ENCODE results near the gene INHA.

The INHA gene

DNA sequence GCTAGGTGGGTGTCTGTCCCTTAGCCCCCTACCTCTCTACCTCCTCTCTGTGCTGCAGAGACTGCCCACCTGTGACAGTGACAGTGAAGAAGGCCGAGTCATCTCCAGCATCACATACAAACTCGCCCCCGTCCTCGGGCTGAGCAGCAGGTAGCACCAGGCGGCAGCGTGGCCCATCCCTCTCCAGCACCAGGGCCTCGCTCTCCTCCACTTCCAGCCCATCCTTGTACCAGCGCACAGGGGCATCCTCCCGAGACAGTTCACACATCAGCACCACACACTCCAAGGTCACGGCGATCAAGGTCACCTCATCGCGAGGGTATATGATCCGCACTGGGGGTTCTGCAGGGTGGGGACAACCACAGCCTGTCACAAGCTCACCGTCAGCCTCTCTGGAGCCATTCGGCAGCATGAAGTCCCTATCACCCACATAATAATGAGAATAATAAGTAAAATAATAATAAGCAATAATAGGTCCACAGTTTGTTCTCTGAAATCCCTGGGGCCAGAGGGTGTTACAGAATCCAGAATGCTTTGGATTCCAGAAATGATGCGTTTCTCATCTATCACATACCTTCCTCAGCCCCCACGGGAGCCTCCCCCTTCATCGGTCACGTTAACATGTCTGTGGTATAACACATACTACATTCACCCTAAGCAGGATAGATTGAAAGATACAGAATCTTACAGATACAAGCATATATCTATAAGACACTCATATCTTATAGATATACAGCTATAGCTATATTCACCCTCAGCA is 12.8 kb upstream of the INHA start:
- no peak for DNase-seq

DNA sequence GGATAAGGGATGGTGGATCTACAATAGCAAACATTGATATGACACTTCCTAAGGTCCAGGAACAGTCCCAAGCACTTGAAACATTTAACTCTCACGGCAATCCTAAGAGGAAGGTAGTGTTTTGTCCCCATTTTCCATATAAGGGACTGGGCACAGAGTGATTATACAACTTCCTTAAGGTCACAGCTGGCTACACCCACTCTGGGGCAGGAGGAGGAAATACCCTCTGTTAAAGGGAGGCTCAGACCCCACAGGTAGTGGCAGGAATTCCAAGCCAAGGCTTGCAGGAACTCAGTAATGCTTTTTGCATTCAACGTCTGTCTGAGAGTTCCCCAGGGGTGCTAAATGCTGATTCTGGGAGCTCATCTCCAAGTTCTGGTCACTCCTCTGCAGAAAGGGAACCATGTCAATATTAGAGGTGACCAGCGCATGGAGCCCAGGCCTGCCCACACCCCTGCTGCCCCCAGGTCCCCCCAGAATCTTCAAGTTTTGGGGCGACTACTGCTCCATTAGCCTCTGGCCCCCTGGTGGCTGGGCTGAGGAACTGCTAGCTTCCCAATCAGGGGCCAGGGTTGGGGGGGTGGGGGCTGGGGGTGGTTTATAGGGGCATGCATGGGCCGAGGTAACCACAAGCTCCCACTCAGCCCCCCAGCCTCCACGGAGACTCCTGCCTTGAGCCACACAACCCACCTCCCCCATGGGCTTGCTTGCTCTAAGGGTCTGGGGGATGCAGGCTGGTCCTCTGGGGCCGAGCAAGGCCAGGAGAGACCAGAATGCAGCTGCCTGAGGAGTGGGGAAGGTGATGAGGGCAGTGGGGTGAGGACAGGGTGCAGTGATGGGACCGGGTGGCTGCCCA is 11.8 kb upstream of the INHA start:
- no peak for DNase-seq

DNA sequence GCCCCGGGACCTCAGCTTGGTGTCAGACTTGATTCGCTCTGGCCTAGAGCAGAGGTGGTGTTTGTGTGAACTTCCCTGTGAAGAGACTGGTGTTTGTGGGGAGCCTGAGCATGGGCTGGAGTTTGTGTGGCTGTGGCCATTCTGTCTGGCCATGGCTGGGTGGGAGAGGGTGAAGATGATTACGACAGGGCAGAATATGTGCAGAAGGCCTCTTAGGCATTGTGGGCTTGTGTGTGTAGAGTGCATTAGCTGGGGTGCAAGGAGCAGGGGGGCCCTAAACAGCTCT is 11.3 kb upstream of the INHA start:
- DNase-seq: no peak

DNA sequence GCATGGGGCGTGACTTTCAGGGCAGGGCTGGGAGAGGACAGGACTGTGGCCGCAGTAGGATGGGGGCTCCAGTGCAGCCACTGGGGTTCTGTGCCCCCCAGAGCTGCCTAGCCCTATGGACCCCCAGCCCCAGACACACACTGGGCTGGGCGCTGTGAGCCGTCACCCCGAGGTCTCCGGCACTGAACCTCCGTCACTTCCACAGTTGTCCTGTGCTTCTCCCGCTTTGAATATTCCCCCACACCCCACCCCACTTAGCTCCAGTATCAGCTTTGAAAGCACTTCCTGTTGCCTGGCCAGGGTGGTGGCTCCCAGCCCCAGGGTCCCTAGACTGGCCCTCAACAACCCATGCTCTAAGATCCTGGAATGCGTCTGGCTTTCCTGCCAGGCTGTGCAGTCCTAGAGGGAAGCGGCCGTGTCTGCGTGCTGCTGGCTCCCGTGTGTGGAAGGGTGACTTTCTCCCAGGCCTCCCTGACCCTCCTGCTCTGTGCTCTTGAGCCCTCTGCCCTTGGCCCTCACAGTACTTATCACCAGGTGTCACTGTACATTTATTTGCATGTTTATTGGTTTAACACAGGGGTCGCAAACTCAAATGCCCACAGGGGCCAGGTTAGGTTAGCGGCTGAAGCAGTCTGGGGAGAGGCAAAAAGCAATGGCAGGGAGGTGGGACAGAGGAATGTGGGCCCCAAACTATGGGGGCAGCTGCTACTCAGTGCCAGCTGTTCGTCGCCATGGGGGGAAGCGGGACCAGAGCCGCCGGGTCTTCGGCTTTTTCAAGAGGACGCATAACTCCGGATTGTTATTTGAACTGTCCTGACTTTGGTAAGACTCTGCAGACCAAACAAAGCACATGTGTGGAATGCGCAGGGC is 10.7 kb upstream of the INHA start:
- no peak for DNase-seq

DNA sequence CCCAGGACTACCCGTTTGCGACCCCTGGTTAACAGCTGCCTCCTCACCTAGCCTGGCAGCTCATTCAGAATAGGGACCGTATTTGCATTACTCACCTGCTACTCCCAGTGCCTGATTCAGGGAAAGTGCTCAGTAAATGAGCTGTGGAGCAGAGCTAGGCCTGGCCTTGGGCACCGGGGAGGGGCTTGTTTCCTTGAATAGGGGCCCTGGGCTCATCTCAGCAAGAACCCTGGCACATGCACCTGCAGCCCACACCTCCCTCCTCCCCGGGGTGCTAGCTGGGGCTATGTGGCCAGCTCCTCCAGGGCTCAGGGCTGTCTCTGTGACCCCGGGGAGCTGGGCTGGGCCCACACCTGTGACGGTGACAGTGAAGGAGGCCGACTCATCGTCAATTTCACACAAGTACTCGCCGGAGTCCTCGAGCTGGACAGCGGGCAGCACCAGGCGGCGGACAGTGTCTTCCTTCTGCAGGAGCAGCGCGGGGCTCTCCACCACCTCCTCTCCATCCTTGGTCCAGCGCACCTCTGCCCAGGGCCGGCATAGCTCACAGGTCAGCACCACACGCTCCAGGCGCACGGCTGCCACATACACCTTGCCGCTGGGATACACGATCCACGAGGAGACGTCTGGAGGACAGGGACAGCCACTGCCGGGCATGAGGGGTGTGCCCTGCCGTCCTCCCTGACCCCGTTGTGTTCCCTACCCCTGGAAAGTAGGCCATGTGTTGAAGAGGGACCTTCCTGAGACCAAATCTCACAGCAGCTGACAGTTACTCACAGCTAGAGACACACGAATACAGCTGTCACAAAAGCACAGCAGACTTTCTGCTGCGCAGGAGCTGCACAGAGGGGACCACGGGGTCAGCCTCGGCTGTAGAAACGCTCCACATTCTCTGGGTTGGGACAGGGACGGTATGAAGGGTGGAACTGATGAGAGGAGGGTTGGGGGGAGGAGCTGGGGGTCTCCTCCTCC is 9.8 kb upstream of the INHA start:
- no peak for DNase-seq

DNA sequence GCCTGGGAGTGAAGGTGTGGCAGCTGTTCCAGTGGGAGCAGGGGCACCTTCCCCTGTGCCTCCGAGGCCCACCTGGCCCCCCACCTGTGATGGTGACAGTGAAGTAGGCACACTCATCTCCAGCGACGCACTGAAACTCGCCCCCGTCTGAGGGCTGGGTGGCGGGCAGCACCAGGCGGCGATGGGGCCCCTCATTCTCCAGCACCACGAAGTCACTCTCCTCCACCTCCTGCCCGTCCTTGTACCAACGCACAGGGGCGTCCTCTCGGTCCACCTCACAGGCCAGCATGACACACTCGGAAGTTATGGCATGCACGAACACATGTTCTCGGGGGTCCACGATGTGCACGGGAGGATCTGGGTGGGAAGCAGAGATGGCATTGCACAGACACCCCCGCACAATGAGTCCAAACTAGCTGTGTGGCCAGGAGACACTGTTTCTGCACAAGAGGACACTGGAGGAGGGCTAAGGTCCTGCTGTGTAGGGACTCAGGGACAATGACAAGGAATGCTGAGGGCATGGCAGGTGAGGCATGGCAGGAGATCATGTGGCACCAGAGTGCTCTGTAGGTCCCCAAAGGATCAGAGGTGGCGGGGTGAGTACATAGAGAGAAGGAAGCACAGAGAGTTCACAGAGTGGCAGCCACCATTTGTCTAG is 8.7 kb upstream of the INHA start:
- DNase-seq: no peak

DNA sequence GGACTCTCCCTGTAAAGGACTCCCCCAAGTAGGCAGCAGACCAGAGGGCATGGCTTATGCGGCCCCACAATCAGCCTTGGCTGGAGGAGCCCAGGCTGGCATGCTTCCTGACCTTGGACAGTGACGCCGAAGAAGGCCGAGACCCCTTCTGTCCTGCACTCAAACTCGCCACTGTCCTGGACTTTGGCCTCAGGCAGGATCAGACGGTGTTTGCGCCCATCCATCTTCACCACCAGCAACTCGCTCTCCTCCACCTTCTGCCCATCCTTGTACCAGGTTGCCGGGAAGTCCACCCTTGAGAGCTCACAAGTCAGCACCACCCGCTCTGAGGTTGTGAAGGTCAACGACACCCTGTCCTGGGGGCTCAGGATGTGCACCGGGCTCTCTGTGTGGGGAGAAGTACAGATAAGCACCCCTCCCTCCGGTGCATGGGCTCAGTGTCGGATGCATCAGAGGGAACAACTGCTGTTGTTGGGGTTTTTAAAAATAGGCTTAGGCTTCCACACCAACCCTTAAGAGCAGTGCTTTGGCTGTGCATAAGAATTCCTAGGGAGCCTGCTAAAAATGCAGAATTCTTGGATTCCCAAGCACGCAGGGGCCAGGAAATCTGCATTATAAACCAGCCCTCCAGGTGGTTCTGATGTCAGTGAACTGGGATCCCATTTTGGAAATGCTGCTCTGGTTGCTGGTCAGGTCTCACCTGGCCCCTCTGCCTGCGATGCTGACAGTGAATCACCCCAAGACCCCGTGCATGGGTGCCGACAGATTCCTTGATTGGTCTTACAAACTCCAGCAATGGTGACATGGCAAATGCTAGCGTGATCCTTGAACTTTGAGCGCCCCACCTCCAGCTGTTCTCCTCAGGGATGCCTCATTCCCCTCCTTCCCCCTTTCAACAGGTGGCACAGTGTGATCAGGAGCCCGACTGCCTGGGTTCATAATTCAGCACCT is 6.7 kb upstream of the INHA start:
- DNase-seq: no peak

DNA sequence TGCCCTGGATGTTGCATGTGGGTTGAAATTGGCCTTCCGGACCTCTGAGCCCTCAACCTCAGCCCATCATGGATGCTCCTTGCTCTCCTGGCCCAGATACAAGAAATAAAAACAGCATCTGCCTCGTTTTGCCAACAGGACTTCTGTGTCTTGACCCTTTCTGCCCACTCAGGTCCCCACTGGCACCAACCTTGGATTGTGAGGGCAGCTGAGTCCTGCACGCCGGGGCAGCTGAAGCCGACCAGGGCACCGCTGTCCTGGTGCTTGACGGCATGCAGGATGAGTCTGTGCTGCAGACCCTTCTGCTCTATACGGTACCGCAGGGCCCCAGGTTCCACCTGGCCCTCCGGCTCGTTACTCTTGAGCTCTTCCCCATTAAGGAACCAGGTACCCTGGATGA is 5.5 kb upstream of the INHA start:
- no peak for DNase-seq

DNA sequence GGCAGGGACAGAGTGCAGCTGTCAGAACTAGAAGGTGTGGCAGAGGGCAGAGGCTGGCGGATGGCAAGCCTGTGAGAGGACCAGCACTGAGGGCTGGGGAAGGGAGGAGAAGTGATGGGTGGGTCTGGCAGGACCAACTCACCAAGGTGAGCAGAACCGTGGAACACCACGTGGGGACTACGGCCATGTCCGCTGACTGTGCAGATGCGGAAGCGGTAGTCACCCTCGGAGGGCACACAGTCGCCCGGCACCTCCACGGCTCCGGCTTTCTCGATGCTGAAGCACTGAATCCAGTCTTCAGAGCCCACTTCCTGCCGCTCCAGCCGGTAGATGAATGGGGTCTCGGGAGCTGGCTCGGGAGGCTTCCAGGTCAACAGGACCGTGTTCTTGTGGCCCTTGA is 5.0 kb upstream of the INHA start:
- no peak for DNase-seq

DNA sequence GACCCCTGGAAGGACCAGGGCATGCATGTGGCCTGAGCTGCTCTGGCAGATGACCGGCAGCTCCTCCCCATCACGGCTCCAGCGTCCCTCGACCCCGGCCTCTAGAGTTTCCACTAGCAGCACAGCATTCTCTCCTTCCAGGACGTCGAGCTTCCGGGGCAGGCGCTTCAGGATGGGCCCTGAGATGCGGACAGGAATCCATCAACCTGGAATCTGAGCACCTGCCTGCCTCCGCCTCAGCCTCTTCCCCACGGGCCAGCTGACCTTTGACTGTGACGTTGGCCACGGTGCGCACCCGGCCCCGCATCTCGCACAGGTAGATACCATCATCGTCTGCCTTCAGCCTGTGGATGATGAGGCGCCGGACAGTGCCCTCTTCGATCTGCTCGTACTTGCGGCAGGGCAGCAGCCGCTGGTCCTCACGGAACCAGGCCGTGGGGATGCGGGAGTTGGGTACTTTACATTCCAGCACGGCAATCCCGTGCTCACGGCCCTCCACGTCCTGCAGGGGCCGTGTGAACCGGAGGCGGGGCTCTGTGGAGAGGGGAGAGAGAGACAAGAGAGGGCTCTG is 4.2 kb upstream of the INHA start:
- DNase-seq: no peak

DNA sequence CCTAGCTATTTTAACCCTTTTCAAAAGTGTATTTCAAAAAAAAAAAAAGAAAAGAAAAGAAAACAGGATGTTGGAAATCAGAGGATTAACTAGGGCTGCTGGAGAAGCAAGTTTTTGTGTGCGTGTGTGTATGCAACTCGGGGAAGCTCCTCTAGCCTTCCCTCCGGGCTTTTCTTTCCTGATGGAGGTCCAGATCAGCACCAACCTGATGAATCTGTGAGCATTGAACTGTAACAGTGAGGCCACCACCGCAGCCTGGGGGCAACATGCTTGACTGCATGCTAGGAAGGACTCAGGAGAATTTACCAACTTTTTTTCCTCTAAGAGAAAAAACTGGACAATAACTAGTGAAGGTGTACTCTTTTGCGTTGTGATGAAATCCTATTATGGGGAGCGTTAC is 3.1 kb upstream of the INHA start:
- DNase-seq: no peak

DNA sequence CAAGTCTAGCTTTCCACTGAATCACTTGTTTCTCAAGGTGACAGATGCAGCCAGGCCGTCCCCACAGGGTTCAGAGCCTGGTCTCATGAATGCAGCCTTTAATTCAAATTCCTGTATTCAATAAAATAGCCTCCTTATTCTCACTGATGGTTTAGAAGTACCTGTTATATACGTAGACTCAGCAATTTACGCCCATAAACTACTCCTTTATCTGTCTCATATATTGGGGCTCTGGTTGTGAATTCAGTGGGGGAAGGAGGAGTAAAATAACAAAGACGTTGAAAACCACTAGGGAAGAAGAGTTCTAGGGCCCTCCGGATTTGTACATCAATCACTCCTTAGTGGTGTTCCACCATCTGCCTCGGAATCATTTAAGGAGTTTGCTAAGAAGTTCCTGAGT is 2.5 kb upstream of the INHA start:
- no peak for DNase-seq

DNA sequence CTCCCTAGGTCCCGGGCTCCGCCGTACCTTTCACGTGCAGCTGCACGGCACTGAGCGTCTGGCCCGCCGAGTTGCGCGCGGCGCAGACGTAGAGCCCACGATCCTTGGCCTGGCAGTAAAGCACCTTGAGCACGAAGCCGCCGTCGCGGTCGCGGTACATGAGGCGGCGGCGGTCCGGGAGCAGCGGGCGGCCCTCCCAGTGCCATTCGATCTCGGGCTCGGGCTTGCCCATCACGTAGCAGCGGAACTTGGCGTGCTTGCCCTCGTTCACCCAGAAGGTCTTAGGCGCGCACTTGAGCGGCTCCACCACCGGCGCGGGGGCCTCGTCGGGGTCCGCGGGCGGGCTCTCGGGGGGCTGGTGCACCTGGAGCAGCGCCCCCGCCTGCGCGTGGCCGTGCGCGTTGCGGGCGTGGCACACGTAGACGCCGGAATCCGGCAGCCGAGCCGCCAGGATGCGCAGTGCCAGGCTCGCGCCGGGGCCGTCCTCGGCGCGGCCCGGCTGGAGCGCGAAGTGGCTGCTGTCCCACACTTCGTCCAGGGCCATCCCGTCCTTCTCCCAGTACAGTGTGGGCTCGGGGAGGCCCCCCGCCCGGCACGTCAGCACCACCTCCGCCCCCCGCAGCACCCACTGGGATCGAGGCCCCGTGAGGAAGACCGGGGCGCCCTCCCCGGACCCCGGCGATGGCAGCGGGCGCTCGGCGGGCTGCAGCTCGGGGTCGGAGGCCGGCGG is 1.8 kb upstream of the INHA start:
- DNase-seq: no peak

DNA sequence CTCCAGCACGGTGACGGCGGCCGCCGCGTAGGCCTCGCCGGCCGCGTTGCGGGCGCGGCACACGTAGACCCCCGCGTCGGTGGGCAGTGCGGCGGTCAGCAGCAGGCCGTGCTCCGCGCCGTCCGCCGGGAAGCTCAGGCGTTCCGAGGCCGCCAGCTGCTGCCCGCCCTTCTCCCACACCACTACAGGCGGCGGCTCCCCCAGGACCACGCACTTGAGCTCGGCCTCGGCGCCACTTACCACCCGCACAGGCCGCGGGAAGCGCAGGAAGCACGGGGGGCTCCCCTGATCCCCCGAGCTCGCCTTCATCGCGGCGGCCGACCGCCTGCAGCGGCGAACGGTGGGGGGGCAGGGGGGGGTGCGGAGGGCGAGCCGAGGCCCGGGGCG is 1.2 kb upstream of the INHA start:
- no peak for DNase-seq

DNA sequence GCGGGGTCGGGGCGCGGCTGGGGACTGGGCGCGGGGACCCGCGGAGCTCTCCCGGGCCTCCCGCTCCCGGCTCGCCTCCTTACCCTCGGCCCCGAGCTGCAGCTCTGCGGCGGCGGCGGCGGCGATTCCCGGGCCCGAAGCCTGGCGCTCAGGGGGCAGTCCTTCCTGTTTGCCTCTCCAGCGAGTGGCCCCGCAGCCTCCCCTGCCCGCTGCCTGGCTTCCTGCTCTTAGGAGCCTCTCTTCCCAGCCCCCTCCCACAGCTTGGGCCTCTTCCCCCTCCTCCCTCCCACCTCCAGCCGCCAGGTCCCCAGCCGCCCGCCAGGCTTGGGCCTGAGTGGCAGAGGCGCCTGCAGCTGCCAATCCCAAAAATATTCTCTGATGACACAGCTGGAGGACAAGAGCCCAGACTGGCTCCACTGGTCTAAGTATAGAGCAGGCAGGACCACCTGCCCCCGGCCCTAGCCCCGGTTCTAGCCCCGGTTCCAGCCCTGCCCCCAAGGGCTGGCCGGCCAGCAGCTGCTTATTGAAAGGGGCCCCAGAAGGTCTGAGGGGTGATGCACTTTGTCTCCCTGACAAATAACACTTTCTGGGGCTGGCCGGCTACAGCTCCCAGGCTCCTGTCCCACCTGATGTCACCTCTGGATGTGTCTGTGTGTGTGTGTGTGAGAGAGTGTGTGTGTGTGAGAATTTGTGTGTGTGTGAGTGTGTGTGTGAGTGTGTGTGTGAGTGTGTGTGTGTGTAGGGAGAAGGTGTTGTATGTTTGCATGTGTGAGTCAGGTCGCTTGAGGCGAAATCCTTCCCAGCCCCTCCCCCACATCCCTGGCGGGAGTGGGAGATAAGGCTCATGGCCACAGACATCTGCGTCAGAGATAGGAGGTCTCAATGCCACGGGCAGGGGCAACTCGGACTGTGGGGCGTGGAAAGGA is 536 bp upstream of the INHA start, which contains the start of gene OBSL1:
Gene OBSL1 (minus strand): TSS at position 229 of the 926 bp plus-strand sequence. CDS start 307 bp downstream, outside the sequence.
- no peak for DNase-seq

DNA sequence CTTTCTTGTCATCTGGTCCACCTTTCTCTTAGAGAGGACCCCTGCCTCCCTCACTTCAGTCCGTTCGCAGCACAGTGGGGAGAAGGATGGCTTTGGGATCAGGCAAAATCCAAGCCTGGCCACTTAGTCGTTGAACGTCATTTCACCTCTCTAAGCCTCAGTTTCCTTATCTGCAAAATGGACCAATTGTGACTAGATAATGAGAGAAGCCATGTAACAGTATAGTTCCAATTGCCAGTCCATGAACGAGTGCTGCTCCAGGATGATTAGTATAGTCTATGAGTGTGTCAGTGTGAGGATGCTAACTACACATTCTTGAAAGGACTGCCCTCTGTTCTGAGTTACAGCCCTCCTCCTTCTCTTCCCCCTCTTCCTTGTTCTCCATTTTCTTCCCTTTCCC is 1.1 kb downstream of the INHA start:
- DNase-seq: no peak

DNA sequence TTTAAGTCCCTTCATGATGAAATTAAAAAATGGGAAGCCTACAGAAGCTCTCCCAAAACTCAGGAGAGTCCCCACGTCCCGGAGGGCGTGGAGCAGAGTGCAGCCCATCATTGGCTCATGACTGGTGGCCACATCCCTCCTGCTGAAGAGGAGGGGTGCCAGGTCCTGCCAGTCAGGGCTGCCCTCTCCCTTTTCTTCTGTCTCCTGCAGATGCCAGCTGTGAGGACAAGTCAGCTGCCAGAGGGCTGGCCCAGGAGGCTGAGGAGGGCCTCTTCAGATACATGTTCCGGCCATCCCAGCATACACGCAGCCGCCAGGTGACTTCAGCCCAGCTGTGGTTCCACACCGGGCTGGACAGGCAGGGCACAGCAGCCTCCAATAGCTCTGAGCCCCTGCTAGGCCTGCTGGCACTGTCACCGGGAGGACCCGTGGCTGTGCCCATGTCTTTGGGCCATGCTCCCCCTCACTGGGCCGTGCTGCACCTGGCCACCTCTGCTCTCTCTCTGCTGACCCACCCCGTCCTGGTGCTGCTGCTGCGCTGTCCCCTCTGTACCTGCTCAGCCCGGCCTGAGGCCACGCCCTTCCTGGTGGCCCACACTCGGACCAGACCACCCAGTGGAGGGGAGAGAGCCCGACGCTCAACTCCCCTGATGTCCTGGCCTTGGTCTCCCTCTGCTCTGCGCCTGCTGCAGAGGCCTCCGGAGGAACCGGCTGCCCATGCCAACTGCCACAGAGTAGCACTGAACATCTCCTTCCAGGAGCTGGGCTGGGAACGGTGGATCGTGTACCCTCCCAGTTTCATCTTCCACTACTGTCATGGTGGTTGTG is 2.6 kb downstream of the INHA start:
- no peak for DNase-seq

Measured in NK-92 treated with Interleukin-12 subunit alpha and Interleukin-12 subunit beta, amount 100 ng/mL, for 24 hours (cell line).